GM12878 (cell line): ENCODE results near the gene GHRL. TPM values are rescaled to one million over a fixed set of nuclear protein-coding genes. Genes with fewer than 3 reads are reported as not detected.

Experiments used
- ATAC-seq: fragments of 200-7000 bp; cut with Tn5 transposase; 3 replicates; pipeline ENCODE4 v1.9.1; 2020; ENCODE audit warnings: mild to moderate bottlenecking, moderate library complexity
- BruUV-seq: library from RNA; stranded (reverse); fragments of 400-500 nt; replicated peaks from 2 replicates; lab custom pipeline; 2021; lab: Mats Ljungman, UMichigan
- CTCF ChIA-PET: fragments of 300-600 bp; sonication (Branson Sonifier 250); formaldehyde crosslinking; extraction: SDS; loops from one replicate; lab custom pipeline; 2021; ENCODE audit warnings: inconsistent platforms; lab: Yijun Ruan, JAX
- POLR2A ChIA-PET: fragments of 350-600 bp; formaldehyde crosslinking; extraction: SDS; loops from one replicate; lab custom pipeline; 2021; ENCODE audit warnings: inconsistent platforms; lab: Charles Lee
- RAD21 ChIA-PET: fragments of 300-600 bp; sonication (Branson Sonifier 250); formaldehyde crosslinking; loops from one replicate; lab custom pipeline; 2023; ENCODE audit warnings: antibody characterized with exemption; ENCODE audit not compliant: unreplicated experiment; lab: Charles Lee
- SMC1A ChIA-PET: fragments of 300-600 bp; sonication (Branson Sonifier 250); formaldehyde crosslinking; loops from one replicate; lab custom pipeline; 2023; ENCODE audit not compliant: unreplicated experiment, uncharacterized antibody; lab: Charles Lee
- DNase-seq: peaks from one replicate; pipeline ENCODE4 v3.0.0-alpha.2; 2011; ENCODE audit warnings: low read depth, low spot score
- FAIRE-seq: peaks from 3 replicates; lab custom pipeline; 2011; peaks lifted over from hg19 to GRCh38; lab: Jason Lieb, UNC
- H2AFZ ChIP-seq: 2 replicates; pipeline ENCODE4 v1.6.0; 2011; ENCODE audit warnings: low read depth, low read length, control low read depth; ENCODE audit not compliant: control insufficient read depth
- H3K27ac ChIP-seq: 2 replicates; pipeline ENCODE4 v1.5.1; 2011; ENCODE audit warnings: control low read depth; ENCODE audit not compliant: control insufficient read depth, insufficient read depth
- H3K27me3 ChIP-seq, 2 experiments: replicated peaks in 1 of 2; 2 replicates each; pipeline versions ENCODE4 v1.6.0 to v1.6.1; 2011; ENCODE audit warnings: low read length in 1 of 2; ENCODE audit not compliant: control insufficient read depth in 2 of 2, insufficient read depth in 2 of 2
- H3K36me3 ChIP-seq, 2 experiments: 2 replicates each; pipeline ENCODE4 v1.5.1; 2011; ENCODE audit warnings: low read length in 1 of 2; ENCODE audit not compliant: control insufficient read depth in 2 of 2, insufficient read depth in 2 of 2
- H3K4me1 ChIP-seq: 2 replicates; pipeline ENCODE4 v1.6.1; 2011; ENCODE audit warnings: mild to moderate bottlenecking, low read length, moderate library complexity, mixed read lengths; ENCODE audit not compliant: control insufficient read depth, insufficient read depth
- H3K4me2 ChIP-seq: 2 replicates; pipeline ENCODE4 v1.6.0; 2011; ENCODE audit warnings: control low read depth; ENCODE audit not compliant: control insufficient read depth, insufficient read depth
- H3K4me3 ChIP-seq: fragments of 200-600 bp; sonication (generic); 2 replicates; pipeline ENCODE4 v1.5.1; 2016
- H3K79me2 ChIP-seq: 2 replicates; pipeline ENCODE4 v1.6.0; 2011; ENCODE audit warnings: low read length; ENCODE audit not compliant: control insufficient read depth, insufficient read depth
- H3K9ac ChIP-seq: 2 replicates; pipeline ENCODE4 v1.8.0; 2011; ENCODE audit warnings: low read length, control low read depth, mixed read lengths; ENCODE audit not compliant: control insufficient read depth, insufficient read depth
- H3K9me3 ChIP-seq: replicated peaks from 3 replicates; pipeline ENCODE4 v1.5.1; 2011; ENCODE audit warnings: mild to moderate bottlenecking, low read length; ENCODE audit not compliant: control insufficient read depth, insufficient read depth
- H4K20me1 ChIP-seq: 2 replicates; pipeline ENCODE4 v1.6.0; 2011; ENCODE audit not compliant: control insufficient read depth, insufficient read depth
- DPF2 ChIP-seq: fragments of 450-650 bp; IDR thresholded peaks from 2 replicates; pipeline ENCODE4 v1.6.1; 2017; ENCODE audit warnings: mild to moderate bottlenecking
- ESRRA ChIP-seq: IDR thresholded peaks from 2 replicates; pipeline ENCODE4 v1.6.1; 2012; ENCODE audit warnings: mild to moderate bottlenecking, low read length, improper control_type of control experiment
- EZH2 ChIP-seq: IDR thresholded peaks from 2 replicates; pipeline ENCODE4 v1.6.1; 2012; ENCODE audit warnings: low read depth, mild to moderate bottlenecking, control low read depth, inconsistent platforms, low read length, borderline replicate concordance; ENCODE audit not compliant: control insufficient read depth
- RBBP5 ChIP-seq: fragments of 200-600 bp; sonication (generic); conservative IDR thresholded peaks from 2 replicates; pipeline ENCODE4 v1.6.1; 2016
- RCOR1 ChIP-seq: conservative IDR thresholded peaks from 2 replicates; pipeline ENCODE4 v1.6.1; 2012; ENCODE audit warnings: low read depth, low read length, improper control_type of control experiment
- WGBS: methylation state at CpG from one replicate; pipeline ENCODE4 v1.1.6; 2016; ENCODE audit warnings: low lambda C conversion rate; ENCODE audit not compliant: insufficient replicate concordance, insufficient coverage; ENCODE audit errors: missing lambda C conversion rate; 5-methylcytosine and 5-hydroxymethylcytosine counted together
- in situ Hi-C: fragments of 300-500 bp; cut with MboI; formaldehyde crosslinking; loops from 9 replicates; pipeline ENCODE4 v1.14.3; 2018; ENCODE audit warnings: mixed read lengths
- intact Hi-C: fragments of 100-400 bp; cut with micrococcal nuclease; formaldehyde crosslinking; loops from one replicate; pipeline ENCODE4 v1.14.2; 2022; ENCODE audit not compliant: unreplicated experiment
- polyA plus RNA-seq, 11 experiments: library from polyadenylated mRNA; depleted of rRNA in 4 of 11; unstranded in 6 of 11; stranded (reverse) in 5 of 11; fragments of >200 nt; fragmentation: Nextera tagmentation in 4 of 11; fragmentation: Illumina TruSeq in 1 of 11; extraction: Ambion mirVana in 4 of 11; extraction: Trizol in 1 of 11; gene quantifications; 1 replicate in 1 of 11; 2 replicates in 10 of 11; pipeline versions ENCODE4 v1.2.1 to v1.2.3, GENCODE V29; 2011 to 2016; ENCODE audit warnings: inconsistent platforms in 2 of 11, missing spikeins in 2 of 11, low read depth in 1 of 11
- total RNA-seq, 4 experiments: library from RNA; depleted of rRNA in 3 of 4; stranded (reverse); fragments of >200 nt in 3 of 4; fragmentation: Illumina TruSeq in 1 of 4; extraction: Trizol in 1 of 4; gene quantifications; 2 replicates each; pipeline versions ENCODE4 v1.2.1 to v1.2.3, GENCODE V29; 2013 to 2021
- TF ChIP-seq, protein P1 (sequence below): fragments of 450-650 bp; IDR thresholded peaks from 2 replicates; pipeline ENCODE4 v1.6.1; 2018; ENCODE audit warnings: borderline replicate concordance, mild to moderate bottlenecking; ENCODE audit not compliant: partially characterized antibody

GHRL gene
- total and polyA plus RNA-seq, 10 of the 15 experiments (the other 5 are each of a cell fraction or from before 2014, with no cell fraction given) = 0.35 to 2.2 (median 0.88) TPM

DNA sequence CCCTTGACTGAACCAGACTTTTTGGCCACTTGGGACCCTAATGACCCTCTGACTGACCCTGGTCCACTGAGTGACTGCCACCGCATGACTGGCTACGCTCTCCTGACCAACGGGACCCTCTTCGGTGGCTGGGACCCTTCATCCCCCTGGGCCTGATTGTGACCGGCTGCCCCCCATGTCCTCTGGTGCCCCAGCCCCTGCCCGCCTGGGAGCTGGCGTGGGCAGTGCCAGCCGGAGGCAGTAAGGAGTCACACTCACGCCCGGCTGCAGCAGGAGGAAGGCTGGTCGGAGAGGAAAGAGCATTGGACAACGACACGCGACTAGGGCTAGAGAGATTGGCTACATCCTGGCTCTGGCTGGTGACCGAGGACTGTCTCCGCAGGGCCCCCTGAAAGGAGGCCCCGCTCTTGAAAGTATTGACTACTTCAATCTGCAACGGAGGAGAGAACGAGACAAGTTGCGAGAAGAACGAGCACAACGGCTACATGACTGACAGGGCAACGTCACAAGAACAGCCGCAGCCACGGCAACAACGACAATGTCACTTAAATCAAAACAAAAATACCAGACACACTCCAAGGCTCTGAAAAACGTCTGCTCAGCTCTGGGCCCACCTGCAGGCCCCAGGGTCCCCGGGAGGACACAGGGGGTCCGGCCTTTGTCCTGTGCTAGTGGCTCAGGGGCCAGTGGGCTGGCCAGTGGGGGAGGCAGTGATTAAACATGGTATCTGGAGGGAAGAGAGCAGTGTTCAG lies 43.3 kb upstream of the GHRL start:
- Histone ChIP-seq H3K79me2 (no peaks in the 10 kb centered on the region), H4K20me1 (no peaks in the 10 kb centered on the region), H2AFZ (no peak overlapping the region), H3K27me3 (no peaks in the 10 kb centered on the region), H3K27ac (no peak overlapping the region), H3K36me3 (no peaks in the 10 kb centered on the region), H3K9ac (no peak overlapping the region), H3K4me1 (peaks cover 5% of the 10 kb centered on the region; the same call in 1 of the 2 replicates), H3K4me2 (no peak overlapping the region), H3K4me3 (no peak overlapping the region), H3K9me3 (no peaks in the 10 kb centered on the region)
- no peak for ATAC-seq
- no peak for DNase-seq
- 55% methylated on average over 29 of the region's 29 CpGs for WGBS
- RAD21 ChIA-PET = no interaction called here
- intact Hi-C loops = no loop called here
- SMC1A ChIA-PET = no interaction called here
- POLR2A ChIA-PET = no interaction called here
- CTCF ChIA-PET = interaction anchor here (0.5 to 2.0 kb wide), 2 partner anchors 8 to 342 kb away, joined by 3 to 6 read pairs; no protein-coding TSS in a partner anchor
- TF ChIP-seq DPF2 (no peak), RCOR1 (no peak), EZH2 (no peak), ESRRA (no peak), RBBP5 (no peak)
- TF ChIP-seq, protein P1, sequence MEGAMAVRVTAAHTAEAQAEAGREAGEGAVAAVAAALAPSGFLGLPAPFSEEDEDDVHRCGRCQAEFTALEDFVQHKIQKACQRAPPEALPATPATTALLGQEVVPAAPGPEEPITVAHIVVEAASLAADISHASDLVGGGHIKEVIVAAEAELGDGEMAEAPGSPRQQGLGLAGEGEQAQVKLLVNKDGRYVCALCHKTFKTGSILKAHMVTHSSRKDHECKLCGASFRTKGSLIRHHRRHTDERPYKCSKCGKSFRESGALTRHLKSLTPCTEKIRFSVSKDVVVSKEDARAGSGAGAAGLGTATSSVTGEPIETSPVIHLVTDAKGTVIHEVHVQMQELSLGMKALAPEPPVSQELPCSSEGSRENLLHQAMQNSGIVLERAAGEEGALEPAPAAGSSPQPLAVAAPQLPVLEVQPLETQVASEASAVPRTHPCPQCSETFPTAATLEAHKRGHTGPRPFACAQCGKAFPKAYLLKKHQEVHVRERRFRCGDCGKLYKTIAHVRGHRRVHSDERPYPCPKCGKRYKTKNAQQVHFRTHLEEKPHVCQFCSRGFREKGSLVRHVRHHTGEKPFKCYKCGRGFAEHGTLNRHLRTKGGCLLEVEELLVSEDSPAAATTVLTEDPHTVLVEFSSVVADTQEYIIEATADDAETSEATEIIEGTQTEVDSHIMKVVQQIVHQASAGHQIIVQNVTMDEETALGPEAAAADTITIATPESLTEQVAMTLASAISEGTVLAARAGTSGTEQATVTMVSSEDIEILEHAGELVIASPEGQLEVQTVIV = no peak
- no peak for FAIRE-seq
- in situ Hi-C loops = no loop called here
- BruUV-seq = no TSS peak
